SK-N-SH (cell line): Measurements from ENCODE around the gene AATF. TPM values are rescaled to one million over a fixed set of nuclear protein-coding genes. Genes with fewer than 3 reads are reported as not detected.

Source experiments
- CTCF ChIA-PET: fragments of 300-600, 350-600 bp; formaldehyde crosslinking; extraction: SDS; loops from one replicate; lab custom pipeline; 2021; lab: Yijun Ruan, JAX
- POLR2A ChIA-PET: fragments of 350-600 bp; sonication (Branson Sonifier 250); formaldehyde crosslinking; extraction: SDS; loops from one replicate; lab custom pipeline; 2020; ENCODE audit warnings: antibody characterized with exemption, inconsistent platforms; lab: Yijun Ruan, JAX
- DNase-seq: peaks from one replicate; pipeline ENCODE4 v3.0.0; 2012
- H2AFZ ChIP-seq: fragments of 200-600 bp; sonication (generic); 2 replicates; pipeline ENCODE4 v1.8.1; 2016; ENCODE audit warnings: antibody characterized with exemption, mild to moderate bottlenecking, low read depth
- H3F3A ChIP-seq: fragments of 200-600 bp; sonication (generic); replicated peaks from 2 replicates; pipeline ENCODE3; 2016; ENCODE audit warnings: antibody characterized with exemption, mild to moderate bottlenecking; ENCODE audit not compliant: insufficient read depth
- H3K27ac ChIP-seq, 2 experiments: fragments of 200-500 bp in 1 of 2; fragments of 200-600 bp in 1 of 2; sonication (Bioruptor generic) in 1 of 2; sonication (generic), shearing (Covaris generic) in 1 of 2; 2 replicates each; pipeline versions ENCODE4 v1.5.1 to v1.6.1; 2014 to 2016; ENCODE audit warnings: low read depth in 2 of 2, inconsistent platforms in 1 of 2, low read length in 1 of 2, mild to moderate bottlenecking in 1 of 2, mixed read lengths in 1 of 2
- H3K27me3 ChIP-seq: fragments of 200-600 bp; sonication (generic), shearing (Covaris generic); 2 replicates; pipeline ENCODE4 v1.6.1; 2016; ENCODE audit warnings: mixed run types; ENCODE audit not compliant: insufficient read depth
- H3K36me3 ChIP-seq, 2 experiments: fragments of 200-500 bp in 1 of 2; fragments of 200-600 bp in 1 of 2; sonication (Bioruptor generic) in 1 of 2; sonication (generic) in 1 of 2; replicated peaks in 1 of 2; 2 replicates each; pipeline versions ENCODE3 to v1.5.1; 2014 to 2016; ENCODE audit warnings: low read length in 1 of 2, mild to moderate bottlenecking in 1 of 2; ENCODE audit not compliant: insufficient read depth in 2 of 2, control insufficient read depth in 1 of 2
- H3K4me1 ChIP-seq, 2 experiments: fragments of 200-500 bp in 1 of 2; fragments of 200-600 bp in 1 of 2; sonication (Bioruptor generic) in 1 of 2; sonication (generic), shearing (Covaris generic) in 1 of 2; 2 replicates each; pipeline versions ENCODE4 v1.5.1 to v1.6.1; 2014 to 2016; ENCODE audit warnings: low read depth in 1 of 2, low read length in 1 of 2, mixed run types in 1 of 2; ENCODE audit not compliant: insufficient read depth in 2 of 2, control insufficient read depth in 1 of 2
- H3K4me2 ChIP-seq: fragments of 200-600 bp; sonication (generic), shearing (Covaris generic); 2 replicates; pipeline ENCODE4 v1.6.1; 2017; ENCODE audit warnings: mixed run types
- H3K4me3 ChIP-seq, 2 experiments: fragments of 200-500 bp in 1 of 2; fragments of 200-600 bp in 1 of 2; sonication (Bioruptor generic) in 1 of 2; sonication (generic), shearing (Covaris generic) in 1 of 2; 2 replicates each; pipeline versions ENCODE4 v1.5.1 to v1.8.1; 2014 to 2016; ENCODE audit warnings: low read depth in 2 of 2, inconsistent platforms in 1 of 2, low read length in 1 of 2, mild to moderate bottlenecking in 1 of 2, mixed read lengths in 1 of 2, moderate library complexity in 1 of 2
- H3K79me2 ChIP-seq: fragments of 200-600 bp; sonication (generic); 2 replicates; pipeline ENCODE4 v1.8.1; 2017; ENCODE audit warnings: mild to moderate bottlenecking; ENCODE audit not compliant: insufficient read depth
- H3K9ac ChIP-seq: fragments of 200-600 bp; sonication (generic); 2 replicates; pipeline ENCODE4 v1.6.1; 2017; ENCODE audit warnings: mixed run types
- H3K9me2 ChIP-seq: fragments of 200-600 bp; sonication (generic); 2 replicates; pipeline ENCODE4 v1.6.1; 2017; ENCODE audit warnings: mixed run types
- H3K9me3 ChIP-seq: fragments of 200-600 bp; sonication (generic); 2 replicates; pipeline ENCODE4 v1.6.1; 2017; ENCODE audit warnings: mixed run types, mild to moderate bottlenecking, moderate library complexity
- H4K20me1 ChIP-seq: fragments of 200-600 bp; sonication (generic); 2 replicates; pipeline ENCODE4 v1.6.1; 2017; ENCODE audit warnings: mild to moderate bottlenecking, mixed run types; ENCODE audit not compliant: insufficient read depth
- FOSL2 ChIP-seq: IDR thresholded peaks from 2 replicates; pipeline ENCODE4 v1.4.0; 2012; ENCODE audit warnings: low read depth, mild to moderate bottlenecking, moderate library complexity, borderline replicate concordance
- FOXM1 ChIP-seq: IDR thresholded peaks from 2 replicates; pipeline ENCODE4 v1.4.0; 2012; ENCODE audit warnings: low read depth, mild to moderate bottlenecking
- MXI1 ChIP-seq: IDR thresholded peaks from 2 replicates; pipeline ENCODE4 v1.6.1; 2012; ENCODE audit warnings: mild to moderate bottlenecking, low read depth, low read length, improper control_type of control experiment
- PBX3 ChIP-seq: IDR thresholded peaks from 2 replicates; pipeline ENCODE4; 2012
- RCOR1 ChIP-seq: fragments of 150-350 bp; IDR thresholded peaks from 2 replicates; pipeline ENCODE4 v1.6.1; 2017; ENCODE audit warnings: antibody characterized with exemption, low read length
- RXRA ChIP-seq: IDR thresholded peaks from 2 replicates; pipeline ENCODE4 v1.4.0; 2012; ENCODE audit warnings: low read depth, mild to moderate bottlenecking, borderline replicate concordance
- USF2 ChIP-seq: fragments of 150-350 bp; IDR thresholded peaks from 2 replicates; pipeline ENCODE4 v1.6.1; 2017; ENCODE audit warnings: antibody characterized with exemption, low read length, low read depth, borderline replicate concordance
- WGBS: methylation state at CpG from one replicate; pipeline ENCODE4 v1.1.6; 2017; ENCODE audit warnings: low lambda C conversion rate; 5-methylcytosine and 5-hydroxymethylcytosine counted together
- polyA plus RNA-seq, 3 experiments: library from polyadenylated mRNA; depleted of rRNA; stranded (reverse); fragments of >200 nt; gene quantifications; 2 replicates each; pipeline ENCODE4 v1.2.3, GENCODE V29; 2012
- TF ChIP-seq, protein P1 (sequence below): IDR thresholded peaks from 2 replicates; pipeline ENCODE4 v1.4.0; 2012; ENCODE audit warnings: low read depth, borderline replicate concordance
- TF ChIP-seq, protein P2 (sequence below): IDR thresholded peaks from 2 replicates; pipeline ENCODE4 v1.4.0; 2012; ENCODE audit warnings: low read depth, borderline replicate concordance

AATF gene
- polyA plus RNA-seq, 1 of the 3 experiments (the other 2 are of a cell fraction), result 18.8 TPM

GRCh38 chr17:37048811-37049210 lies 100.1 kb downstream of the AATF start (continued):
- TF ChIP-seq, protein P1, sequence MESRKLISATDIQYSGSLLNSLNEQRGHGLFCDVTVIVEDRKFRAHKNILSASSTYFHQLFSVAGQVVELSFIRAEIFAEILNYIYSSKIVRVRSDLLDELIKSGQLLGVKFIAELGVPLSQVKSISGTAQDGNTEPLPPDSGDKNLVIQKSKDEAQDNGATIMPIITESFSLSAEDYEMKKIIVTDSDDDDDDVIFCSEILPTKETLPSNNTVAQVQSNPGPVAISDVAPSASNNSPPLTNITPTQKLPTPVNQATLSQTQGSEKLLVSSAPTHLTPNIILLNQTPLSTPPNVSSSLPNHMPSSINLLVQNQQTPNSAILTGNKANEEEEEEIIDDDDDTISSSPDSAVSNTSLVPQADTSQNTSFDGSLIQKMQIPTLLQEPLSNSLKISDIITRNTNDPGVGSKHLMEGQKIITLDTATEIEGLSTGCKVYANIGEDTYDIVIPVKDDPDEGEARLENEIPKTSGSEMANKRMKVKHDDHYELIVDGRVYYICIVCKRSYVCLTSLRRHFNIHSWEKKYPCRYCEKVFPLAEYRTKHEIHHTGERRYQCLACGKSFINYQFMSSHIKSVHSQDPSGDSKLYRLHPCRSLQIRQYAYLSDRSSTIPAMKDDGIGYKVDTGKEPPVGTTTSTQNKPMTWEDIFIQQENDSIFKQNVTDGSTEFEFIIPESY, result no peak
- TF ChIP-seq, protein P2, sequence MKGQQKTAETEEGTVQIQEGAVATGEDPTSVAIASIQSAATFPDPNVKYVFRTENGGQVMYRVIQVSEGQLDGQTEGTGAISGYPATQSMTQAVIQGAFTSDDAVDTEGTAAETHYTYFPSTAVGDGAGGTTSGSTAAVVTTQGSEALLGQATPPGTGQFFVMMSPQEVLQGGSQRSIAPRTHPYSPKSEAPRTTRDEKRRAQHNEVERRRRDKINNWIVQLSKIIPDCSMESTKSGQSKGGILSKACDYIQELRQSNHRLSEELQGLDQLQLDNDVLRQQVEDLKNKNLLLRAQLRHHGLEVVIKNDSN, result no peak
- TF ChIP-seq FOXM1 (no peak), FOSL2 (no peak), MXI1 (no peak)
- TF ChIP-seq, all 33 proteins: peak for 0

GRCh38 chr17:37050920-37051319 lies 102.2 kb downstream of the AATF start:
- Histone ChIP-seq H3K9me2 (no peaks in the 10 kb centered on the region), H3K36me3 (peaks cover 7% of the 10 kb centered on the region in 2 experiments), H3K4me3 (no peak overlapping the region), H3K27ac (no peak overlapping the region), H3K4me1 (no peaks in the 10 kb centered on the region; a peak in 1 of 4 replicates), H3K27me3 (no peaks in the 10 kb centered on the region), H2AFZ (no peak overlapping the region), H4K20me1 (no peaks in the 10 kb centered on the region; the same call in 1 of the 2 replicates), H3K79me2 (no peaks in the 10 kb centered on the region), H3K9me3 (no peaks in the 10 kb centered on the region), H3F3A (peaks cover 4% of the 10 kb centered on the region), H3K9ac (no peak overlapping the region), H3K4me2 (no peak overlapping the region)
- ChIA-PET CTCF (interaction anchor here (1.0 to 10.7 kb wide), 2 partner anchors 14 to 422 kb away, joined by 3 to 236 read pairs; no protein-coding TSS in a partner anchor), POLR2A (no interaction called here)
- no peak for TF ChIP-seq RXRA
- no peak for DNase-seq
- WGBS, result 91% methylated on average over 5 of the region's 5 CpGs

- ChIA-PET CTCF (interaction anchor here (1.0 to 10.7 kb wide), 3 partner anchors 14 to 449 kb away, joined by 3 to 236 read pairs (median 4); no protein-coding TSS in a partner anchor), POLR2A (no interaction called here)
- Histone ChIP-seq H3K9ac (no peak overlapping the region), H3K4me1 (no peaks in the 10 kb centered on the region; a peak in 1 of 4 replicates), H3K27me3 (no peaks in the 10 kb centered on the region), H3K9me3 (no peaks in the 10 kb centered on the region), H3F3A (peaks cover 4% of the 10 kb centered on the region), H4K20me1 (no peaks in the 10 kb centered on the region; the same call in 1 of the 2 replicates), H3K4me2 (no peak overlapping the region), H3K9me2 (no peaks in the 10 kb centered on the region), H3K4me3 (no peak overlapping the region), H3K79me2 (no peaks in the 10 kb centered on the region), H3K36me3 (peaks cover 7 to 8% of the 10 kb centered on the region in 2 experiments), H3K27ac (no peak overlapping the region), H2AFZ (no peak overlapping the region)
- no peak for DNase-seq
- no peak for TF ChIP-seq USF2
- TF ChIP-seq FOSL2, result no peak
- TF ChIP-seq, protein P1, result no peak
- TF ChIP-seq, protein P2, result no peak
- no peak for TF ChIP-seq RCOR1
- TF ChIP-seq FOXM1, result no peak
- no peak for TF ChIP-seq PBX3
- 95% methylated on average over 4 of the region's 5 CpGs for WGBS
Measured at GRCh38 chr17:37051381-37051780, 102.6 kb downstream of the AATF start.
